HS-5 (cell line): ENCODE results near the gene LMF1.

Experiments
- DNase-seq: peaks from one replicate; pipeline ENCODE4 v3.0.0-alpha.2; 2012; ENCODE audit warnings: low read depth

LMF1 gene

GRCh38 chr16:1002399-1003166 is 31.8 kb upstream of the LMF1 start:
- peak; percentile 68 for DNase-seq

GRCh38 chr16:1001096-1001495 is 30.3 kb upstream of the LMF1 start:
- no peak for DNase-seq

GRCh38 chr16:1000608-1001007 is 29.8 kb upstream of the LMF1 start:
- DNase-seq, result no peak

GRCh38 chr16:999677-1000076 is 28.9 kb upstream of the LMF1 start:
- DNase-seq, result no peak

GRCh38 chr16:998615-999014 is 27.8 kb upstream of the LMF1 start:
- DNase-seq, result no peak

GRCh38 chr16:998211-998610 is 27.4 kb upstream of the LMF1 start:
- DNase-seq, result no peak

- no peak for DNase-seq
Observed at GRCh38 chr16:997440-998051, 26.8 kb upstream of the LMF1 start.

GRCh38 chr16:996681-997080 is 25.9 kb upstream of the LMF1 start:
- DNase-seq, result no peak

- no peak for DNase-seq
Observed at GRCh38 chr16:995783-996182, 25.0 kb upstream of the LMF1 start.

- DNase-seq, result no peak
Observed at GRCh38 chr16:995087-995486, 24.3 kb upstream of the LMF1 start.

- no peak for DNase-seq
Observed at GRCh38 chr16:993731-994130, 22.9 kb upstream of the LMF1 start.

- no peak for DNase-seq
Observed at GRCh38 chr16:991773-992172, 21.0 kb upstream of the LMF1 start.

GRCh38 chr16:991345-991744 is 20.6 kb upstream of the LMF1 start:
- DNase-seq, result no peak

GRCh38 chr16:990516-991291 is 19.9 kb upstream of the LMF1 start:
- DNase-seq, result no peak

GRCh38 chr16:989354-989814 is 18.6 kb upstream of the LMF1 start:
- no peak for DNase-seq

- DNase-seq, result no peak
Observed at GRCh38 chr16:988471-989353, 17.9 kb upstream of the LMF1 start.

GRCh38 chr16:987906-988305 is 17.1 kb upstream of the LMF1 start:
- no peak for DNase-seq

- DNase-seq, result no peak
Observed at GRCh38 chr16:986925-987582, 16.3 kb upstream of the LMF1 start.

- no peak for DNase-seq
Observed at GRCh38 chr16:986411-986810, 15.6 kb upstream of the LMF1 start.

GRCh38 chr16:985646-986400 is 15.0 kb upstream of the LMF1 start:
- no peak for DNase-seq
